Superior temporal gyrus (tissue), 1 donor: ENCODE measurements around the gene SMC4.

Experiments used
- DNase-seq: peaks from one replicate; pipeline ENCODE4 v3.0.0-alpha.2; 2016; ENCODE audit errors: extremely low spot score

Gene SMC4

DNA sequence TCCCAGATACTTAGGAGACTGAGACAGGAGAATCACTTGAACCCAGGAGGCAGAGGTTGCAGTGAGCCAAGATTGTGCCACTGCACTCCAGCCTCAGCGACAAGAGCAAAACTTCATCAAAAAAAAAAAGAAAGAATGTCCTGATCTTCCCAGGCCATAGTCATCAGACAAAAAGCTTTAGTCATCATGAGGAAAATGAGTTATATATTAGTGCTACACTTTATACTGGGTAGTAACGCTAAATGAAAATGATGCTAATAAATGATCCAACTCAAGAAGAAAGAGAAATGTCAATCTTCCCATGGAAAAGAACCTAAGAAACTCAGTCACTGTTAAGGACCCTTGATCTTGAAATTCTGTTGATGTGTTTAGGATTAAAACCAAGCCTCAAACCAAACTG, 76.4 kb downstream of the SMC4 start:
- DNase-seq = no peak

DNA sequence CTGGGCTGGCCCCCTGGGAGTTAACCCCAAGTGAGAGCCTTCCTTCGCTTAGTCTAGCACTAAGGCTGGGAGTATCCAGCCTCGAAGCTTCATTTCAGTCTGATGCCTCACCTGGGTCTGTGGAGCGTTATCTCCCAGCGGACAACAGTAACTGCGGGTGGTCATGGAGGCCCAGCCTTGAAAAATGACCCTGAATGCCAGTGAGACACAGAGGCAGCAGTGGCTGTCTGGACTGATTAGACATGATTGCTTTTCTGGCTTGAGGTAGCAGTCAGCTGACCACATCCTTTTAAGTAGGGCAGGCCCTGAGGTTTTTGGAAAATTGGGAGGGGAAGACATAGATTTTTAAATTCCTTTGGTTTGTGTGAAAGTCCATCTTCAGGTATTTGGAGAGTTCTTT, 78.3 kb downstream of the SMC4 start:
- no peak for DNase-seq

DNA sequence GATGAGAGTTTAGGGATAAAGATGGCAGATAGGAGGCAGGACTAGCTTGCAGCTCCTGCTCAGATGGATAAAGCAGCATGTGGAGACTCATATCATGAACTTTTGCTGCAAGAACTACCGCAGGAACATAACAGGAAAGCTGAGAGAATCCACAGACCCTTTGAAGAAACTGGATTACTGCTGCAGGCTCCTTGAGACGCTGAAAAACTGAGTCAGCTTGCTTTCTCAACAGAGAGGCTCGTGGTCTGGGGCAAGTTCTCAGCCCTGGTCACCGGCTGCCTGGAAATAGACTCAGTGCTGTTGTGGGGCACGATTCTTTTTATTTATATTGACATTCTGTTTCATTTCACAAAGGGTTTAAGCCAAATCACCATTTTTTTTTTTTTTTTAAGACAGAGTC, 78.9 kb downstream of the SMC4 start:
- DNase-seq = no peak

- DNase-seq = no peak
Observed at GRCh38 chr3:160479376-160479775, 79.9 kb downstream of the SMC4 start.

DNA sequence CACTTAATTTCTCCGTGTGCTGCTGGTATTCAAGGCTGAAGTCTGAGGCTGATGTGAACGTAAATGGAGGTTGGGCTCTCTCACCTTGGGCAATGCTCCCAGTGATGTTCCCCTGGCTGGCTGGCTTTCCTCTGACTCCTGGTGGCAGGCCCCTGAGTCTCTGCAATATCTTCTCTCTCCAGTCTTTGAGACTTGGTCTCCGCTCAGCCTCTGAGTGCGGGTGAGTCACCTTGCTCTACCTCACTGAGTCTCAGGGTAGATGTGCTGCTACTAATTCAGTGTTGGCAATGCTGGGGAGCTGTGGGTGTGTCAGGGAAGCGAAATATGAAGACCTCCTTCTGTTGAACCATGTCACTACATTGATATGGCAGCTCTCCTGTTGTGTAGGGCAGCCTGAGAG, 81.5 kb downstream of the SMC4 start:
- DNase-seq = no peak

DNA sequence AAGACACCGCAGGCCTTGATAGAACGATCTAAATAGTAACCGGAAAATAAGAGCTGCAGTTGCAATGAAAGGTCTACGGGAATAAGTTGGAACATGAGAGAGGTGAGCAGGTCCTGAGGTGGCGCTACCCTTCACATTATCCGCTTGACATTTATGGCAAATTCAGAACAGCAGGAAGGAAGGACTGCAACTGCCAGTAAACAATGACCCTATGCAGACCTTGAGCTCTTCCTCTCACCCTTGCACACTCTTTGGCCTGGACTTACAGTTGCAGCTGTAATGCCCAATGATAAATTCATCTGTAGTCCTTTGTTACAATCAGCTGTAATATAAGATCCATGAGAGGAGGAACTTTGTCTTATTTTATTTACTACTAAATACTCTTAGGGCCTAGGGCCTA, 82.4 kb downstream of the SMC4 start:
- no peak for DNase-seq

GRCh38 chr3:160482796-160483195, 83.3 kb downstream of the SMC4 start:
- DNase-seq = no peak
